Mucosa of rectum (tissue), 2 donors: ENCODE measurements around the gene ZCCHC14.
"Not testable (repeated sequence)": the region's sequence is repeated elsewhere in the genome, so short reads cannot be mapped to it uniquely, and the experiment has no call there.

ENCODE experiments used
- H3K27ac ChIP-seq, 2 donors: one replicate each; pipeline ENCODE4 v1.7.0; 2013; ENCODE audit warnings: inconsistent platforms in 2 of 2, low read depth in 2 of 2, low read length in 2 of 2
- H3K27me3 ChIP-seq, 2 donors: one replicate each; pipeline ENCODE4 v1.7.0; 2013; ENCODE audit warnings: low read length in 2 of 2; ENCODE audit not compliant: control insufficient read depth in 2 of 2, insufficient read depth in 2 of 2
- H3K36me3 ChIP-seq, 2 donors: one replicate each; pipeline ENCODE4 v1.7.0; 2013; ENCODE audit warnings: low read length in 2 of 2; ENCODE audit not compliant: control insufficient read depth in 2 of 2, insufficient read depth in 2 of 2
- H3K4me1 ChIP-seq, 2 donors: one replicate each; pipeline ENCODE4 v1.7.0; 2013; ENCODE audit warnings: low read length in 2 of 2, mild to moderate bottlenecking in 1 of 2; ENCODE audit not compliant: control insufficient read depth in 2 of 2, insufficient read depth in 2 of 2
- H3K4me3 ChIP-seq, 2 donors: one replicate each; pipeline ENCODE4 v1.7.0; 2013; ENCODE audit warnings: low read length in 2 of 2
- H3K9ac ChIP-seq, 2 donors: one replicate each; pipeline ENCODE4 v1.7.0; 2013; ENCODE audit warnings: low read length in 2 of 2, low read depth in 1 of 2, mild to moderate bottlenecking in 1 of 2
- H3K9me3 ChIP-seq, 2 donors: one replicate each; pipeline ENCODE4 v1.7.0; 2013; ENCODE audit warnings: low read length in 2 of 2; ENCODE audit not compliant: control insufficient read depth in 2 of 2
- donor health status: healthy.
- donor health status: Normal muscosa, but diverticular disease.

The ZCCHC14 gene

DNA sequence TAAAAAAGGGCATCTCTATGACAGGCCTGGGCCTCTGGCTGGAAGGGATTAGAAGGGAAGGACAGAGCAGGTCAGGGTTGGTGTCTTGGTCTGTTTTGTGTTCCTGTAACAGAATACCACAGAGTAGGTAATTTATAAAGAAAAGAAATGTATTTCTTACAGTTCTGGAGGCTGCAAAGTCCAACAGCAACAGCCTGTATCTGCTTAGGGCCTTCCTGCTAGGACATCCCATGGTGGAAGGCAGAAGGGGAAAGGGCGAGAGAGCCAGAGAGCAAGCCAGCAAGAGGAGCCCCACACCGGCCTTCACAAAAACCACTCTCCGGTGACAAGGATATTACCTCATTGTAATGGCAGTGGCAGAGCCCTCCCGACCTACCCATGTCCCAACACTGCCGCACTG lies 11.1 kb downstream of the ZCCHC14 start:
- H3K9ac ChIP-seq, H3K4me3 ChIP-seq, H3K27ac ChIP-seq, H3K9me3 ChIP-seq, H3K27me3 ChIP-seq, H3K36me3 ChIP-seq: not testable (repeated sequence)
- H3K4me1 ChIP-seq = peaks cover 14 to 26% of the 10 kb centered on the region in 2 donors

DNA sequence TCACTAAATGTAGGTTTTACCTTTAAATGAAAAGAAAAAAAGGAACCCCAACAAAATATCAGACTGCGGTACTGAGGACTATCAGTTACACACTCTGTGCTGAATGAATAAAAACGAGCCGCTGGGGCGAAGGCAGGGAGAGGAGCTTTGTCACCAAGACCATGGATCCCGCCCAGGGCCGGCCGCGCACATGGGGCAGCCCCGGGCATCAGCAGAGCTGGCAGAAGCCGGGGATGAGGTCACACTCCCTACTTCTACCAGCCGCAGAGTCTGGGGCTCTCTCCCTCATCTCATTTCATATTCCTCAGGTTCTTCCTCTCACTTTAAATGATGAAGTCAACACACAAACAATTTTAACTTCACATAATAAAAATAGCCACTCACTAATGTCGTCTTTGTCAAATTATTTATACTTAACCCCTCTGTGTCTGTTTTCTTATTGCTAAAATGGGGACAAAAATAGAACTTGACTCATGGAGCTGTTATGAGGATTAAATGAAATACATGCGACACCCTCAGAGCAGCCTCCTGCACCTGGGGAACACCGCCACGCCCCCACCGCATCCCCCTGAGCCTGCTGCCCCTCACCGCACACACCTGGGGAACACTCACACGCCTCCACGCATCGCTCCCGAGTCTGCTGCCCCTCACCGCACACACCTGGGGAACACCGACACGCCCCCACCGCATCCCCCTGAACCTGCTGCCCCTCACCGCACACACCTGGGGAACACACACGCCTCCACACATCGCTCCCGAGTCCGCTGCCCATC lies 15.4 kb downstream of the ZCCHC14 start:
- H3K4me3 ChIP-seq, H3K9me3 ChIP-seq, H3K9ac ChIP-seq, H3K27ac ChIP-seq, H3K27me3 ChIP-seq, H3K36me3 ChIP-seq: not testable (repeated sequence)
- peaks cover 0 to 13% of the 10 kb centered on the region in 2 donors for H3K4me1 ChIP-seq

GRCh38 chr16:87474566-87474996 lies 18.2 kb downstream of the ZCCHC14 start:
- peaks cover 0 to 2% of the 10 kb centered on the region in 2 donors for H3K36me3 ChIP-seq
- no peak overlapping the region for H3K27ac ChIP-seq
- H3K9ac ChIP-seq = no peak overlapping the region
- no peaks in the 10 kb centered on the region for H3K9me3 ChIP-seq
- no peaks in the 10 kb centered on the region for H3K27me3 ChIP-seq
- peaks cover 12 to 28% of the 10 kb centered on the region in 2 donors for H3K4me1 ChIP-seq
- H3K4me3 ChIP-seq = no peak overlapping the region

DNA sequence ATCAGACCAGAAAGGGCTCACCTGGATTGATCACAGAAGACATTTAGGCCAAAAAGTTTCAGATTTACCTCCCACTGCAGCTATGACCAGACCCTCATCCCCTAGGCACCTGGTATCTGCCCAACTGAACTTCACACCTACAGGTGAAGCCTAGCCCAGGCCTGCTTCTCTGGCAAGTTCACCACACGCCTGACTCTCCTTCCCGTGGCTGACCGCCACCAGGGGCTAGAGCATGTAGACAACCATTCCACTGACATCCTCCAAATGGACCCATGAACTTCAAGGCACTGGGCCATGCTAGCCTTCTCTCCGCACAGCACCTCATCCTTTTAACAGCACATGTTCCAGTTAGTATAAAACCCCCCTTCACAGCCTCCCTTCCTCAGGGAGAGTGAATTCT lies 18.8 kb downstream of the ZCCHC14 start:
- Histone ChIP-seq H3K4me3 (no peak overlapping the region), H3K9me3 (no peaks in the 10 kb centered on the region), H3K9ac (no peak overlapping the region), H3K27ac (no peak overlapping the region), H3K36me3 (peaks cover 0 to 2% of the 10 kb centered on the region in 2 donors), H3K27me3 (no peaks in the 10 kb centered on the region), H3K4me1 (peaks cover 12 to 28% of the 10 kb centered on the region in 2 donors)

DNA sequence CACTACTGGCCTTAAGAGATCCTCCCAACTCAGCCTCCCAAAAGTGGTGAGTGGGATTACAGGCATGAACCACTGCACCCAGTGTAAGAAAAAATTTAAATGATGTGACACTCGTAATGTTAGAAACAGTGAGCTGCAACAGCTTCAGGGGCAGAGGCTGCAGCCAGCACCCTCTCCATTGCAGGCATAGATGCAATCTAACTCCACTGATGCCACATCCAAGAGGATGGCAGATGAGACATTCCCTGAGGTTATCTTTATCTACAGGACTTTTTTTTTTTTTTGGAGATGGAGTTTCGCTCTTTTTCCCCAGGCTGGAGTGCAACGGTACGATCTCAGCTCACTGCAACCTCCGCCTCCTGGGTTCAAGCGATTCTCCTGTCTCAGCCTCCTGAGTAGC lies 19.9 kb downstream of the ZCCHC14 start:
- H3K27ac ChIP-seq = no peak overlapping the region

DNA sequence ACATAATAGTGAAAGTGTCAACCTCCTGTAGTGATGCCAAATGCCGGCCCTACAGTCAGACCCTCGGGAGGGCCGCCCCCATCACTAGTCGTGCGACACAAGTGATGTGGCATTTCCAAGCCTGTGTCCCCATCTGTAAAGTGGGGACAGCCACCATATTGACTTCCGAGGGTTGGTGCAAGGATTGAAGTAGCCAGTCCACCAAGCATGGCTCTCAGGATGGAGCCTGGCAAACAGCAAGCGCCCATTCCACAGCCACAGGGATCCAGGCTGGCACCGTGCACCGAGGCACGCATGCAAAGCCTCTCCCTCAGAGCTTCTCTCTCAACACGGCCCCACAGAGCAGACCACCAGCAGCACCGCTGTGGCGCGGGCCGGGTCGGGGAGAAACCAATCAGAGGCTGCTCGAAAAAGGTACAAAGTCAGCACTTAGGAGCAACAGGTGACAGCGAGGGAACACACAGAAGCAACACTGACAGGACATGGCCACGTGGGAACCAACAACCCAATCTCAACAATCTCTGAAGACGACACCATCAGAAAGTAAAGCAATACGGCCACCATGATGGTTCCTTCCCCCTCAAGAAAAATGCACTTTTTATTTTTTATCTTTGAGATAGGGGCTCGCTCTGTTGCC lies 20.6 kb downstream of the ZCCHC14 start:
- Histone ChIP-seq H3K9ac (no peak overlapping the region), H3K4me1 (peaks cover 12 to 28% of the 10 kb centered on the region in 2 donors), H3K9me3 (no peaks in the 10 kb centered on the region), H3K4me3 (peak overlapping the region in 1 of 2 donors; percentile 14), H3K36me3 (peaks cover 0 to 2% of the 10 kb centered on the region in 2 donors), H3K27me3 (no peaks in the 10 kb centered on the region), H3K27ac (peak overlapping the region; percentile 71 to 75)

More for the DNA sequence above, 19.9 kb downstream of the ZCCHC14 start:
- H3K36me3 ChIP-seq = peaks cover 0 to 2% of the 10 kb centered on the region in 2 donors
- H3K9me3 ChIP-seq = no peaks in the 10 kb centered on the region
- H3K4me1 ChIP-seq = peaks cover 12 to 28% of the 10 kb centered on the region in 2 donors
- H3K4me3 ChIP-seq = no peak overlapping the region
- H3K9ac ChIP-seq = no peak overlapping the region
- no peaks in the 10 kb centered on the region for H3K27me3 ChIP-seq

GRCh38 chr16:87471278-87472141 lies 21.3 kb downstream of the ZCCHC14 start:
- Histone ChIP-seq H3K9ac (peak overlapping the region in 1 of 2 donors; percentile 26), H3K4me1 (peaks cover 12 to 28% of the 10 kb centered on the region in 2 donors), H3K4me3 (peak overlapping the region in 1 of 2 donors; percentile 14), H3K27me3 (no peaks in the 10 kb centered on the region), H3K27ac (peak overlapping the region; percentile 71 to 75), H3K9me3 (no peaks in the 10 kb centered on the region), H3K36me3 (peaks cover 0 to 2% of the 10 kb centered on the region in 2 donors)

DNA sequence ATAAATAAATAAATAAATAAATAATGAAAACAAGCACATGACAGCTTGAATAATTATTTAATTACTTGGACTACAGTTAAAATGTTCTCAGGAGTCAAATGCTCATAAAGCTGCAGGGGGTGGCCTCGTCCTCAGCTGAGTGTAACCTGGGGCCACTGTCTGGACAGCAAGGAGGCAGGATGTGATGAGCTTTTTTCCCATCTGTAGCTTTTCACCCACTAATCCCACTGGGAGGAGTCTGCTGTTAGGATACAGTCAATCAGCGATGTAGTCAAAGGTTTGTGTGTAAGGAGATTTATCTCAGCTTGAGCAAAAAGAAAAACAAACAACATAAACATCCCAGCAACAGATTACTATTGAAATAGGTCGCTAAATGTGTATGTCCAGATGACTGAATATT lies 22.5 kb downstream of the ZCCHC14 start:
- H3K36me3 ChIP-seq = peaks cover 0 to 2% of the 10 kb centered on the region in 2 donors
- H3K4me3 ChIP-seq = no peak overlapping the region
- H3K9me3 ChIP-seq = no peaks in the 10 kb centered on the region
- peaks cover 17 to 31% of the 10 kb centered on the region in 2 donors for H3K4me1 ChIP-seq
- no peak overlapping the region for H3K27ac ChIP-seq
- H3K9ac ChIP-seq = no peak overlapping the region
- H3K27me3 ChIP-seq = no peaks in the 10 kb centered on the region

DNA sequence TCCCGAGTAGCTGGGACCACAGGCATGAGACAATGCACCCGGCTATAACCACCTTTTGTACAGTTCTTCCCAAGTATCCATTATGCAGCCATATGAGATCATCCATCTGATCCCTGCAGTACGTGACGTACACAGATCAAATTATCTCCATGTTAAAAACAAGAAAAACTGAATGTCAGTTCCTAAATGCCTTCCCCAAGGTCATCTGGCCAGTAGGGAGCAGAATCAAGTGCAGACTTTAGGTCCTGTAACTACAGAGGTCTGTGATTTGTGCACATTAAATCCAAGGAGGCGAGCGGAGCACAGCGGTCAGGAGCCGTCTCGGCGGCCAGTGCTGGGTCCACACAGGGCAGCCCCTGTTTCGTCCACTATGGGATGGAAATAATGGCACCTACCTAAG lies 23.7 kb downstream of the ZCCHC14 start:
- H3K27ac ChIP-seq = no peak overlapping the region
- H3K9ac ChIP-seq = no peak overlapping the region
- peaks cover 0 to under 1% of the 10 kb centered on the region in 2 donors for H3K36me3 ChIP-seq
- peaks cover 26 to 33% of the 10 kb centered on the region in 2 donors for H3K4me1 ChIP-seq
- no peaks in the 10 kb centered on the region for H3K9me3 ChIP-seq
- no peaks in the 10 kb centered on the region for H3K27me3 ChIP-seq
- H3K4me3 ChIP-seq = no peak overlapping the region
